ENCODE measurements around the gene DTD2.

DNA sequence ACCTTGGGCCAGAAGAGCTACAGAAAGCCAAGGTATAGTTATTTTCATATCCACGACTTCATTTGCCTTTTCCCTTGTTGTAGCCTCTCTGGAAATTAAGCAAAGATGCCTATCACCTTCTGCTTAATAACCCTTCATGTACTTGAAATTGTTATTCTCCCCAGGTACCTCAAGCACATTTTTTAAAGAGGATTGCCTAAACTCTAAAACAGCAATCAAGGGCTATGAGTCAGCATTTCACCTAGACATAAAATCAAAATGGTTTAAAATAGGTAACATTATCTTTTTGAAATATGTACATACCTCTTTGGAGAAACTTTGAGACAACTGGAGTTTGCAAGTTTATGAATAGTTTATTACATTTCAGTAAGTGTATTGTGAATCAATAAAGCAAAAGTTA, 11.6 kb downstream of the DTD2 start:
- TF ChIP-seq, protein P1, sequence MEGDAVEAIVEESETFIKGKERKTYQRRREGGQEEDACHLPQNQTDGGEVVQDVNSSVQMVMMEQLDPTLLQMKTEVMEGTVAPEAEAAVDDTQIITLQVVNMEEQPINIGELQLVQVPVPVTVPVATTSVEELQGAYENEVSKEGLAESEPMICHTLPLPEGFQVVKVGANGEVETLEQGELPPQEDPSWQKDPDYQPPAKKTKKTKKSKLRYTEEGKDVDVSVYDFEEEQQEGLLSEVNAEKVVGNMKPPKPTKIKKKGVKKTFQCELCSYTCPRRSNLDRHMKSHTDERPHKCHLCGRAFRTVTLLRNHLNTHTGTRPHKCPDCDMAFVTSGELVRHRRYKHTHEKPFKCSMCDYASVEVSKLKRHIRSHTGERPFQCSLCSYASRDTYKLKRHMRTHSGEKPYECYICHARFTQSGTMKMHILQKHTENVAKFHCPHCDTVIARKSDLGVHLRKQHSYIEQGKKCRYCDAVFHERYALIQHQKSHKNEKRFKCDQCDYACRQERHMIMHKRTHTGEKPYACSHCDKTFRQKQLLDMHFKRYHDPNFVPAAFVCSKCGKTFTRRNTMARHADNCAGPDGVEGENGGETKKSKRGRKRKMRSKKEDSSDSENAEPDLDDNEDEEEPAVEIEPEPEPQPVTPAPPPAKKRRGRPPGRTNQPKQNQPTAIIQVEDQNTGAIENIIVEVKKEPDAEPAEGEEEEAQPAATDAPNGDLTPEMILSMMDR (IDR thresholded peaks at IDR 0.05), result no peak
- no peak for TF ChIP-seq POLR2AphosphoS5 (IDR thresholded peaks at IDR 0.05; ENCODE audit: low read depth, low read length)
